Esophagus muscularis mucosa (tissue), 4 donors: ENCODE results near the gene CPED1. TPM values are rescaled to one million over a fixed set of nuclear protein-coding genes. Genes with fewer than 3 reads are reported as not detected.
A peak's percentile ranks its signal among the peaks of the same experiment; 100 is the strongest.

Source experiments
- DNase-seq: peaks from one replicate; pipeline ENCODE4 v3.0.0-alpha.2; 2017; ENCODE audit errors: extremely low spot score
- H3K27ac ChIP-seq, 4 donors: fragments of 200-600 bp; sonication (generic); replicated peaks in 1 of 4; 1 replicate in 3 of 4; 2 replicates in 1 of 4; pipeline ENCODE4 v1.5.1; 2016 to 2019; ENCODE audit warnings: mild to moderate bottlenecking in 1 of 4
- H3K27me3 ChIP-seq, 4 donors: fragments of 200-600 bp; sonication (generic); one replicate each; pipeline versions ENCODE4 v1.5.1 to v1.6.0; 2016 to 2019
- H3K36me3 ChIP-seq, 4 donors: fragments of 200-600 bp; sonication (generic); one replicate each; pipeline ENCODE4 v1.5.1; 2016 to 2019
- H3K4me1 ChIP-seq, 4 donors: fragments of 200-600 bp; sonication (generic); one replicate each; pipeline ENCODE4 v1.5.1; 2016 to 2019
- H3K4me3 ChIP-seq, 4 donors: fragments of 200-600 bp; sonication (generic); 1 replicate in 2 of 4; 2 replicates in 2 of 4; pipeline ENCODE4 v1.5.1; 2016 to 2019; ENCODE audit warnings: mild to moderate bottlenecking in 4 of 4, moderate library complexity in 1 of 4
- H3K9me3 ChIP-seq, 4 donors: fragments of 200-600 bp; sonication (generic); 1 replicate in 3 of 4; 2 replicates in 1 of 4; pipeline ENCODE4 v1.5.1; 2016 to 2019
- CTCF ChIP-seq, 3 experiments: fragments of 200-600 bp in 2 of 3; fragments of 450-650 bp in 1 of 3; sonication (generic) in 2 of 3; IDR thresholded peaks; one replicate each; pipeline ENCODE4 v1.5.1; 2017 to 2019; ENCODE audit warnings: antibody characterized with exemption in 3 of 3, mild to moderate bottlenecking in 2 of 3, moderate library complexity in 1 of 3
- EP300 ChIP-seq: sonication (generic); formaldehyde crosslinking; IDR thresholded peaks from one replicate; pipeline ENCODE4 v1.6.1; 2017; ENCODE audit warnings: antibody characterized with exemption
- POLR2A ChIP-seq: fragments of 450-650 bp; IDR thresholded peaks from one replicate; pipeline ENCODE4 v1.6.1; 2017; ENCODE audit warnings: antibody characterized with exemption, moderate library complexity, mild to moderate bottlenecking, low read depth
- POLR2AphosphoS5 ChIP-seq, 2 donors: sonication (generic); formaldehyde crosslinking; IDR thresholded peaks; one replicate each; pipeline ENCODE4 v1.6.1; 2017; ENCODE audit warnings: antibody characterized with exemption in 2 of 2
- WGBS: methylation state at CpG from one replicate; pipeline ENCODE4 v1.1.5; 2018; 5-methylcytosine and 5-hydroxymethylcytosine counted together
- intact Hi-C: fragments of 100-400 bp; cut with DNase I; formaldehyde crosslinking; loops from one replicate; pipeline ENCODE4 v1.15.1; 2023
- total RNA-seq, 4 donors: library from RNA; depleted of rRNA; stranded (reverse); fragments of >200 nt; gene quantifications; one replicate each; pipeline versions ENCODE4 v1.1.0 to v1.2.1, GENCODE V29; 2016

Gene CPED1
- total RNA-seq, 4 donors from 2014 or later: 28.1 to 81.8 (median 32.0) TPM

DNA sequence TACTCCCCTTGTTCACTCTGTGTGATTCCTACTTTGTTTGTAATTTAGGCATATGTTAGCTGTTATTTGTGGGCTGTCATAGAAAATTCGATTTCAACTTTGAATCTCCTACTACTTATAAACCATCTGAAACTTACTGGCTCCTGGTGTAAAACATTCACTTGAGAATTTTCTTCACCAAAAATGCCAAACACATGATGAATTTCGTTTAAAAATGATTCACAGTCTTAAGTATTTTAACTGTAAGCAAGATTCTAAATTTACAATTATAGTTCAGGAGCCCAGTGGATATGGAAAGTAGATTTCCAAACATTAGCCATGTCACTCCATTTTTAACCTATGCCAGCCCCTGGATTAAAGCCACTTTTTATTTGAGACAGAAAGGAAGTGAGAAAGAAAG is 3.1 kb downstream of the CPED1 start:
- no peaks in the 10 kb centered on the region for H3K36me3 ChIP-seq
- no peaks in the 10 kb centered on the region for H3K9me3 ChIP-seq
- peak in 1 of 2 donors; percentile 10 for TF ChIP-seq POLR2AphosphoS5 (IDR thresholded peaks at IDR 0.05)
- no peak for TF ChIP-seq EP300
- intact Hi-C loops: no loop called here
- peaks cover 19 to 70% (median 65%) of the 10 kb centered on the region in 4 donors for H3K4me1 ChIP-seq
- no peaks in the 10 kb centered on the region for H3K27me3 ChIP-seq
- peak overlapping the region; percentile 85 to 87 (median 86) for H3K27ac ChIP-seq
- no peak for DNase-seq
- peak overlapping the region; percentile 56 to 63 (median 60) for H3K4me3 ChIP-seq
- WGBS: 7% methylated on average over 2 of the region's 2 CpGs

GRCh38 chr7:120992272-120992964 is 3.9 kb downstream of the CPED1 start:
- H3K4me3 ChIP-seq: peak overlapping the region; percentile 56 to 63 (median 60)
- H3K9me3 ChIP-seq: no peaks in the 10 kb centered on the region
- H3K36me3 ChIP-seq: no peaks in the 10 kb centered on the region
- no peaks in the 10 kb centered on the region for H3K27me3 ChIP-seq
- TF ChIP-seq CTCF (IDR thresholded peaks at IDR 0.05) (no peak), POLR2A (no peak), EP300 (no peak), POLR2AphosphoS5 (IDR thresholded peaks at IDR 0.05) (no peak)
- intact Hi-C loops: no loop called here
- peak overlapping the region; percentile 85 to 87 (median 86) for H3K27ac ChIP-seq
- peaks cover 24 to 75% (median 67%) of the 10 kb centered on the region in 4 donors for H3K4me1 ChIP-seq
- DNase-seq: no peak

GRCh38 chr7:120992965-120993494 is 4.5 kb downstream of the CPED1 start:
- TF ChIP-seq CTCF (IDR thresholded peaks at IDR 0.05) (no peak), POLR2A (no peak), POLR2AphosphoS5 (IDR thresholded peaks at IDR 0.05) (no peak)
- H3K4me3 ChIP-seq: peak overlapping the region in 1 of 4 donors; percentile 63

DNA sequence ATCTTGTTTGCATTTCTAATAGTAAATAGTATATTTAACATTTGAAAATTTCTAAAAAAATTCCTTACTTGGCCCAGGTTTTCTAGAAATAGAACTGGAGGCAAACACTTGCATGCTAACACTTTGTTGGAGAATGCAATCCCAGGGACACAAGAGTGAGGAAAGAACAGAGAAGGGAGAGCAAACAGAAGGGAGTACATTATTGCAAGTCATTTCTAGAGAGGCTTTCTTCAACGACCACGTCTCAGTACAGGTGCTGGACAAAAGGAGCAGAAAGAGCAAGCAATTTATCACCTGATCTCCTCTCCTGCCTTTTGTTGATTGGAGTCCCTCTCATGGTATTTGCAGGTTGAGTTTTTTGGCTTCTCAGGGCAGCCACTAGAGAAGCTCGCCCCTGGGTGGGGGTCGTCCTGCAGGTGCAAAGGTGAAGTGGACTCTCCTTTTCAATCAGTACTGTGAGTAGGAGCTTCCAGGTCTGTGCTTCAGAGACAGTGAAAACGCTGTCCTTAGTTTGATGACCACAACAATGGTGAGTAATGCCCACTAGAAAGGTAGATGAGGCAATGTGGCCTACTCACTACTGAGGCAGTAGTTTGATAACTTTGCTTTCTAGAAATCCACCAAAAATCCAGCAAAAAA is 5.2 kb downstream of the CPED1 start:
- H3K9me3 ChIP-seq: no peaks in the 10 kb centered on the region
- no peaks in the 10 kb centered on the region for H3K27me3 ChIP-seq
- H3K27ac ChIP-seq: no peak overlapping the region
- intact Hi-C loops: no loop called here
- no peak overlapping the region for H3K4me3 ChIP-seq
- no peak for DNase-seq
- H3K36me3 ChIP-seq: no peaks in the 10 kb centered on the region
- 90% methylated on average over 5 of the region's 5 CpGs for WGBS
- H3K4me1 ChIP-seq: peaks cover 27 to 68% (median 64%) of the 10 kb centered on the region in 4 donors
- TF ChIP-seq POLR2AphosphoS5 (IDR thresholded peaks at IDR 0.05) (no peak), CTCF (IDR thresholded peaks at IDR 0.05) (no peak), POLR2A (no peak), EP300 (no peak)

More at GRCh38 chr7:120992965-120993494, 4.5 kb downstream of the CPED1 start:
- intact Hi-C loops: no loop called here
- no peak for DNase-seq
- Histone ChIP-seq H3K9me3 (no peaks in the 10 kb centered on the region), H3K4me1 (peaks cover 24 to 71% (median 64%) of the 10 kb centered on the region in 4 donors), H3K27me3 (no peaks in the 10 kb centered on the region), H3K36me3 (no peaks in the 10 kb centered on the region), H3K27ac (peak overlapping the region in 3 of 4 donors; percentile 85 to 87 (median 86))
